NCI-H526 (cell line): ENCODE results near the gene ERICH6.

Source experiments
- DNase-seq, 2 experiments: peaks; one replicate each; lab custom pipeline; 2025; lab: John Stamatoyannopoulos, UW

Gene ERICH6

DNA sequence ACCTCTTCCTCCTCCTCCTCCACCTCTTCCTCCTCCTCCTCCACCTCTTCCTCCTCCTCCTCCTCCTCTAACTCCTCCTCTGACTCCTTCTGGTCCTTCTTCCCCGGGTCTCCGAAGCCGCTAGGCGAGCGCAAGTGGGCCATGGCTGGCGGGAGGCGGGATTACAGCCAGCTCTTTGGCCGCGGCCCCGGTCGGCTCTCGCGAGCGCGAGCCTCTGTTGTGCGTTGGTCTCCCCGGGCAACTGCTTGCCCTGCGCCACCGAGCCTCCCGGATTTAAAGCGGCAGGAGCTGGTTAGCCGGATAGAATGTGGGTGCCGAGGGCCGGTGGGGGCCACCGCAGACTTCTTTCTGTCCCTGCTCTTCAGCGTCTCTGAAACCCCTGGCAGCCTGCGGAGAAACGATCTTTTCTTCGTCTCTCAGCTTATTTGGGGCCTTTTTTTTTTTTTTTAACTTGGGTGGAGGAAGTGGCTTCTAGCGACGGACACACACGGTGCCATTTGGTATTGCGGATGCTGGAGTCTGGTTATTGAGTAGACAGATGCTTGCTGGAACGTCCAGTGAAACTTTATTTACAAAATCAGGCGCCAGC, at the start of gene ERICH6:
TSS of gene ERICH6 (minus strand) at position 165 of the 589 bp plus-strand sequence. CDS start at position 143, 22 bp downstream.
- DNase-seq, result peak; percentile 86 to 98

DNA sequence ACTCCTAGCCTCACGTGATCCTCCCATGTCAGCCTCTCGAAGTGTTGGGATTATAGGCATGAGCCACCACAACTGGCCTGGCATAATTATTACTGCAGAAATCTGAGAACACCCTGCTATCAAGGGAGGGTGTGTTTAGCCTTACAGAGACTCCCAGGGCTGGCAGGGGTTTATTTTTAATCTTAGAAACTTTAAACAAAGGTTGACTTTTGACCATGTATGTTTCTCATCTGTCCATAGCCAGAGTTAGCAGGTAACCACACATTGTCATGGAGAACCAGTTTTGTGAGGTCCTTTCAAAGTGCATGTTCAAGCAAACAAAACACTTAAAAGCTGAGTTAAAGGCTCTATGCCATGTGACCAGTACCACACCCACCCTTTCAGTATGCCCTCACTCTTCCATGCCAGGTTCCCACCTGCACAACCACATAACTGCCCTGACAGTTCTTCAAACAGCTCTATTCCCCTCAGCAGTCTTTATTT, 48.1 kb upstream of the ERICH6 start:
- DNase-seq, result no peak

DNA sequence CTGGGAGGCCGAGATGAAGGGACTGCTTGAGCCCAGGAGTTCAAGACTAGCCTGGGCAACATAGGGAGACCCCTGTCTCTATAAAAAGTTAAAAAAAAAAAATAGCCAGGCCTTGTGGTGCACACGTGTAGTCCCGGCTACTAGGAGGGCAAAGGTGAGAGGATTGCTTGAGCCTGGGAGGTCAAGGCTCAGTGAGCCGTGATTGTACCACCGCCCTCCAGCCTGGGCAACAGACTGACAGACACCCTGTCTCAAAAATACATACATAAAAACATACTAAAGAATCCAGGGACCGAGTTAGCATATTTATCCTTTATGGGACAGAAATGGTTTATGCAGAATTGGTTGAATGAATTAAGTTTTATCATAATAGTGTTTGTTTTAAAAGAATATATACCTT, 45.5 kb upstream of the ERICH6 start:
- DNase-seq, result no peak

DNA sequence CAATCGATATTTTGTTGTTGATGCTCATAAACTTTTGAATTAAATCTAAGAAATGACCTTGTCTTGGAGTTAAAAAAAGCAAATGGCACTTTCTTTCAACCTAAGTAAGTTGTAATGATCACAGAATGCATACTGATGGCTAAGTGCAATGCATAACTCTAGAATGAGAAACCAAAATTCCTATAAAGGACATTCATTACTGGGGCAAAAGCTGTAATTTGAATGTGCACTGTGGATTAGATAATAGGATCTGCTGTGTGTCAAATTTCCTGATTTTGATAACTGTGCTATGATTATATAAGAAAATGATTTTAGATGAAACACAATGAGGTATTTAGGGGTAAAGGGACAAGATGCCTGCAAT, 44.9 kb upstream of the ERICH6 start:
- DNase-seq, result no peak

DNA sequence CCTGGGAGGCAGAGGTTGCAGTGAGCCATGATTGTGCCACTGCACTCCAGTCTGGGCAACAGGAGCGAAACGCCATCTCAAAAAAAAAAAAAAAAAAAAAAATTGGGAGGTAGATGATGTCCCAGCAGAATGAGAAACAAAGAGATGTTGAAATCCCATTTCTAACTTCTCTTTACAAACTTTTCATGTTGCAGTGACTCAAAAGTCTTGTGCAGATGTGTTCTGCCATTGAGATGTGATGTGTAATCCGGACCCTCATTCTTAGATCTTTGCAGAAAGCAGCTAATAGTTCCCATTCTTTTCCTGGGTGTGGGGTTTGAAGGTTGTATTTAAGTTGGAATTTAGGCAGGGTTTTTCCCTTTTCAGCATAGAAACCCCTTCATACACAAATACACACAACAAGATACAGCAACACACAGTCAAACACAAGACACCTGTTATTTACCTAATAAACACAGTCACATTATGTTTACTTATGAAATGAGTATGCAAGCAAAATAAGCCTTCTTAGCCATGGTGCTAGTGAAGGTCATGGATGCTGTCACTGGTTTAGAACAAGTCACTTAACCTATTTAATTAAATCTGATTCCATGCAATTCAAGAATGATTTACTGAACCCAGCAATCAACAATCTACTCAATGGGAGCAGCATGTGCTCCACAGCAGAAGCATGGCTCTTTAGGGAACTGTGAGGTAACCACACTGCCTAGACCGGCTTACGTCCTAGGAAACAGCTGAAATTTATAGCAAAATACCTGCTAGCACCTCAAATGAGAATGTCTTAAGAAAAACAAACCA, 44.4 kb upstream of the ERICH6 start:
- DNase-seq, result no peak

DNA sequence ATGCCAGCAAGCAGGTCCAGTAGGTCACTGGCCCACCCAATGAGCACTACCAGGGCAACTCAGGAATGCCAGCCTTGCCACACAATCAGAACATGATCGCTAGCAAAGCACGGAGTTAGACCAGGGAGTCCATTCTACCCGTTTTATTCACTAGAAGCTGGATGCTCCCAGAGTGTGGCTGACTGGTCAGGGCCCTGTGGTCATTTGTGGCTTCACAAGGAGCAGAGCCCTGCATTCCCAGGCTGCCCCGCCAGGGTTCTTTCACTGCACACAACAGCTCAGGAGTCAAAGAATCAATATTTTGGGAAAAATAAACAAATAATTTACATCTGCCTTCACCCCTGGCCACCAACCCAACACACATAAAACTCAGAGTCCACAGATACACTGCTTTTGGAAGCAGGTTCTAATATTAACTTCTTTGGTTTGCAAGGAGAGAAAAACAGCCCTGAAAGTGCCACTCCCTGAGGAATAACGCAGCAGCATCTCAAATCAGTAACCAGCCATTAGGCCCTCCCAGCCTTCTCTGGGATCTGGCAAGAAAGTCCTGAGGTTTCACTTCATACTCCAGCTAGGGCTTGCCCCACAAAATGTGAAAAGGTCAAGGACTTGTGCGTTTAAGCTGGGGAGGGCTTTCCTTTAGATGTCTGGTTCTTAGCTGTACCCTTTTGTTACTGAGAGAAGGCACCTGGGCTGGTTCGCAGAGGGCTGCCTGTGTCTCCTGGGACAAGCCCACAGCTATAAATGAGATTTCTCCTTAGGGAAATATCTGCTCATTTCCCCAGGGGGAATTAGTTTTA, 43.3 kb upstream of the ERICH6 start:
- peak in 1 of 2 experiments; percentile 20 for DNase-seq

DNA sequence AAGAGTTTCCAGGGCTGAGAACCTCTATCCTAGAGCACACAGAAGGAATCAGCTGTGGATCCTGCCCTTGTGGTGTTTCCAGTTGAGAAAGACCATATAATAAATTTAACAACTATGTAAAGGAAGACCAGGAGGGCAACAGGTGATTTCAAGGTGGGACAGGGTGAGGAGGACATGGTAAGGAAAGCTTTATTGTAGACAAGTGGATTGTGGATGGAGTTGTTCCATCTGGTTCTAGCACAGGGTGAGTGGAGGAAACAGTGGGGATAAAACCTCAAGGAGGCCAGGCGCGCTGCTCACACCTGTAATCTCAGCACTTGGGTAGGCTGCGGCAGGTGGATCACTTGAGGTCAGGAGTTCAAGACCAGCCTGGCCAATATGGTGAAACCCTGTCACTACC, 42.1 kb upstream of the ERICH6 start:
- no peak for DNase-seq

DNA sequence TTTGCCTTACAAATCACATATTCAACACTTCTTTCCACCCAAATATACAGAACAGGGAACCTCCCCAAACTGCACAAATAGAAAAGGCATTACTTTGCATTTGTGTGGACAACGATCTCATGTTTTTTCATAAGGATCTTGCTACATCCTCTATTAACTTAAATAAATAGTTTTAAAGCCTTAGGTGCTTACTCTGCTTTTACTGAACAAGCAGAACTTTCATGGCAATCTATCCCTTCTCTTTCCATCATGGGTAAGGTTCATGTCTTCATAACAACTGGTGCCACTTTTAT, 41.1 kb upstream of the ERICH6 start:
- no peak for DNase-seq

DNA sequence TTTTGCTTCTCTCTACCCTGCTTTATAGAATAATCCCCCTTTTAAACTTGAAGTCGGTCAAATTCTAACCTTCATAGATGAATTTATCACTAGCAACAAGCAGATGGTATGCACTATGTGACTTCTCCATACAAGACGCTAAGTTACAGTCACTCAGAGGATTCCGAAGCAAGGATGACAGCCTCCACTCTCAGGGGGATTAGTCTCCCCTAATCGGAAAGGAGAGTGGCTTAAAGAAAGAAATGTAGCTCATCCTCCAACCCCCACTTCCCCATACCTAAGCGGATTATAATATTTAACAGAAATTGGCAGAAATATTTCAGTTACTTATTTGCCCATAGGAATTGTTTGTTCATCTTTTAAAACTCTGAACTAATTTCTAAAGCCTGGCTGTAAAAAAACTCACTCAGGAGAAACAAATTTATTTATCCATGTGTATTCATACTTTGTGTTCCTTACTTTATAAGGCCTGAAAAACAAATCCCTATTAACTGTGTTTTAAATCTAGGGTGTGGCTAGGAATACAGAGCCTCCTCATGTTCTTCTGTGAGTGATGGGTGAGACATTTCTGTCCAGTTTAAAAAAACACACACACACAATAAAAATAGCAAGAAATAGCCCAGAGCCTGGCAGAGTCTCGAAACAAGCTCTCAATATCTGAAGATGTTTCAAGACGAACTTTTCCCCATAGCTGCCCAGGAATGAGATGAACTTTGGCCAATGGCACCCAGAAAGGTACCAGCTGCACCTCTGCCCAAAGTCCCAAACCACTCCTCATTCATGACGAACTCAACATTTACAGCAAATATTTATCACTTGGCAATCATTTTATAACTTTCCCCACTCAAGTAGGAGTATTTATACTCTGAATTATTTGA, 40.6 kb upstream of the ERICH6 start:
- DNase-seq, result no peak

DNA sequence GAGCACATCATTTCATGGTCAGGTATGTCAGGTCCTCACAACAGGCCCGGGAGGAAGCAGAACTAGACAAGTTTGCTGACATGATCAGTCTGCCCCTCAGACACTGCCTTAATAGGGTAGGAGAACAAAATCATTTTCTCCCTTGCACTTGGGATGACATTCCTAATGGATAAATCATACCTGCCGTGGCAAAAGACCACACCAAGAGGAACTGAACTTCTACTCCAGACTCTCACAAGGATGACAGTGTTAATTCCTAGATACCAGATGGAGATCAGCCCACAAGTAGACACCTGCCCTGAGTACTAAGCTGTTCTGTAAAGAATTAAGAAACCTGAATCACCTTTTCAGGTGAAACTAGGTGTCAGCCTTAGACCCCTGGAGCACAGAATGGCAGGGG, 39.8 kb upstream of the ERICH6 start:
- no peak for DNase-seq

DNA sequence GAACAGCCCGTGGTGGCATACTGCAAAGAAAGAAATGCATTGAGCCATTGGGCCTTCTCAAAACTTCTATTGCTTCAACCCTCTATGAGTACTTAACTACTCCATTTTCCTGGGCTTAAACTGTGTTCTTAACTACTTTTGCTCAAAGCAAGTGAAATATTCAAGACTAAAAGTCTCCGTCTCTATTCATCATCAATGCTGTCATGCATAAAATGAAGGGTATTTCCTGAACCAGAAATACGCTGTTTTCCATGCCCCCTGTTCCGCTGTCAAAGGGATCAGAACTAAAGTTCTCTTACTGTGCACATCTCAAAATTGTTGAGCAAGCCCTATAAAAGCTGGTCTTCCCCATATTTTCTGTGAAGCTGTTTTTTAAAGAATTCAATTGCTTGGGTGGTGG, 39.0 kb upstream of the ERICH6 start:
- no peak for DNase-seq

DNA sequence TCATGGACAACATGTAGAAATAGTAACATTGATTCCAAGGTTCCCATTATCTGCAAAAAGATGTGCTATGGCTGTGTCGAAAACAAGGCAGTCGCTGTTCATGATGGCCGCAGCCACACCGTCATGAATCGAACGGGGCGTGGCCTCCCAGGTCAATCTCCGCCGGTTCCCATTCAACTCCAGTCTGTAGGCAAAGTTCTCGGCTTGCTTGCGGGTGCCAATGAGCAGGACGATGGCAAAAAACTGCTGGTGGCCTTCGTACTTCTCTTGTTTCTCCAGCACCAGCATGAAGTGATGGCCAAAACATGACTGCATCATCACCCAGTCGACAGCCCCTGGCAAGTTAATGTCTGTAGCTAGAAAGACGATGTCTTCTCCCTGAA, 38.4 kb upstream of the ERICH6 start:
- DNase-seq, result no peak

DNA sequence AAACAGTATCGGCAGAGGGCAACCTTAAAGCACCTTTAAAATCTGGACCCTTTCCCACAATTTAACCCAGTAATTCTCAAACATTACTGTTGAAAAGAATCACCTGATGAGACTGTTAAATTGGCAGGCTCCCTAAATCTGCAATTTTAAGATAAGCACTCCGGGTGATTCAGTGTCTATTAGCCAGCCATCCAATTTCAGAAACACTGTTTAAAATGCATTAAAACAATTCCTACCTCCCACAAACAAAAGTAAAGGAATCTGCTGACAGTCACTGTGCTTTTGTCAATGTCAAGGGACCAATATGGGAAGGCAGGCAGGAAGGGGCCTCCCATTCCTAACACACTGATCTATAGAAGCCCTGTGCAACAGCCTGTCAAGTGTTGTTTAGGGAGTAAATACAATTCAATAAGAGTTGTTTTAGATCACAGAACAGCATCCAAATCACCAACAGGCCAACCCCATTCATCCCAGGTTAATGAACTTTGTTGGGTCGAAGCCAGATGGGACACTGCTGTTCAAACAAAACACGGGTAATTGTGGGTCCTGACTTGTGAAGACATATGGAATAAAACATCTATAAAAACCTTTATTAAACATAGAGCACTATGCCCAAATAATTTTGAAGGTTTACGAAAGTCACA, 37.9 kb upstream of the ERICH6 start:
- no peak for DNase-seq

DNA sequence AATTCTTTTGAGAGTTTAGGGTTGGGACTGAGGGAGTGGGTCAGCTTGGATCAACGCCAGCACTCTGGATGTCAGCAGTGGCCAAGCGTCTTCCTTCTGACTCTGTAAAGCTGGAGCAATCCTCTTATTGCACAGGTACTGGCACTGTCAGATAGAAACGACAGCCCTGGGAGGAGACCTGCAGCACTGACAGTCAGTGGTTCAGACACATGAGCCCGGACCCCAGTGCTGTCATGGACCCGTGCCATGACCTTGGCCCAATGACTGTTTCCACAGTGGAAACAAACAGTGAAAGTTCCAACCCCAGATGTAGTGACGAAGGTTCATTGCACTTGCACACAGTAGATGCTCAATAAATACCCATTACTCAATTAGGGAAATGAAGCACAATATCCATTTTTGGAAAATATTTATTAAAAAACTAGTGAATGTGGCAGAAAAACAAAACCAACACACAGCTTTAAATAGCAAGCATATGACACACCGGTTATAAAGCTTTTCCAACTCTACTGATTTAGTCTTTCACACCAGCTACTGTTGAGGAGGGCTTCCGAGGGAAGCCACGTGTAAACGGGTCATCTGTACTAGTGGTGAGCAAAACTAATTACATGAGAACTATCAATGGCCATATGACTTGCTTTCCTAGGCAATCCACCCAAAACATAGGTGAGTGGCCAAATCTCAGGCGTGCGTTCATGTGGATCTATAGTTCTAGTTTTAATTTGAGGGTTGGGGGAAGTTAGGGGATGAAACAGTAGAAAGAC, 37.2 kb upstream of the ERICH6 start:
- no peak for DNase-seq

DNA sequence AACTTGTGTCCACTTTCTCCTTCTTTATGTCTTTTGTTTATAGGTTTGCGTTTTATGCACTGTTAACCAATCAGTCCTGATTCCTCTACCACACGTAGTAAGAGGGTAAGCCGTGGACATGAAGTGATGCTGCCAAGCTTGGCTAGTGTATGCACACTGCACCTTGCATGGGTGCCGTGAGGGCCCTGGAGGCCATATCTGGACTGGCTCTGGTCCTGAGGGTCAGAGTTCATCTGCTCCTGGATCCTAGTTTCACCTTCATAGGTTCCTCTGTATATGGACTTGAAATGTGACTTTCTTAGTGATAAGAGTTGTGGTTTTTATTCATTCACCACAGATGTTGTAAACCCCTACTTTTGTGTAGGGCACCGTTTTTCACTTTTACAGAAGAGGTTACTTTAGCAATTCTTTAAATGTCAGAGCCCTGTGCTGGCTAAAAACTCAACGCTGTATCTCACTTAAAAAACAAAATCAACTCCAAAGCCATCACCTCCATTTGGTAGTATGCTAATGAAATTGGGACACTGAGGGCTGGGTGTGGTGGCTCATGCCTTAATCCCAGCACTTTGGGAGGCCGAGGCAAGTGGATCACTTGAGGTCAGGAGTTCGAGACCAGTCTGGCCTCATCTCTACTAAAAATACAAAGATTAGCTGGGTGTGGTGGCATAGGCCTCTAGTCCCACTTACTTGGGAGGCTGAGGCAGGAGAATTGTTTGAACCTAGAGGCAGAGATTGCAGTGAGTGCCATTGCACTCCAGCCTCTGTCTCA, 36.3 kb upstream of the ERICH6 start:
- no peak for DNase-seq

DNA sequence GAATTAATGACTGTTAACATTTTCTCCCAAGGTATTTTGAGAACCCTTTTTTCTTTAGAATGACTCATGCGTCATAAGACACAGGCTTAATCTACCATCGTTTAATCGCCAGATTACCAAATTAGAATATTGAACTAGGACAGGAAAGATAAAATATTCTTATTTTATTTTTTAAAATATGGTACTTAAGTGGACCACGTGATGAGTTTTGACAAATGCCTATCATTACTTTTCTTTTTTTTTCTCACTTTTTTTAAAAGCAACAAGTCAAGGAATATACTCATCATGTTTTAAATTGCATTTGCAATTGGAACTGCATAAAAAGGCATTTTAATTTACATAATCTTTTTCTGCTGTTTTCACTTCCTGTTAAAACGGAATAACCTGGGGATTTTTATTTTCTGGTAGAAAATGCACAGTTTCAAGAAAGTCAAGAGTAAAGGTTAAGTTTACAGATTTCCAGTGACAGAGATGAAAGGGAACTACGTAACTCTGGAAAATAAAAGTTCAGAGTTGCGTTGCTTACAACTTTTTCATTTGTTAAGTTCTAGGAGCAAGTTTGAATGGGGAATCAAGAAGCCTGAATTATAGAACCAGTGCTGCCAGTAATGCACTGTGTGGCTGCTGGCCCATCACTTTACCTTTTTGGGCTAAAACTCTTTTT, 35.6 kb upstream of the ERICH6 start:
- DNase-seq, result no peak

DNA sequence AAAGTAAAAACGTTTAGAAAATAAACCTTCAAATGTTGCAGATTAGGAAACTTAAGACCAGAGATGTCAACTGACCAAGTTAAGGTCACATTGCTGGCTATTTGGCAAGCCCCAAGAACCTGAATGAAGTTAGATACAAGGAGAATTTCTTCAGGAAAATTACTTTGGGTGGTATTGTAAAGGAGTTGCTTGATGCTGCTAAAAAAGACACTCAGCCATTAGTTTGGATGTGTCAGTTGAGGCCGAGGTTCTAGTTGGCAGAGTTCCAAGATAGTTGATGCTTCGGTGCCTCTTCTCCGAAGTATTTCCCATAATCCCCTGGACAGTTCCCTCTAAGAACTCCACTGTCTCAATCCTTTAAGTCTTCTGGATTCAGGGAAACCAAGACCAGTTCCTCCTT, 35.0 kb upstream of the ERICH6 start:
- peak in 1 of 2 experiments; percentile 18 for DNase-seq

DNA sequence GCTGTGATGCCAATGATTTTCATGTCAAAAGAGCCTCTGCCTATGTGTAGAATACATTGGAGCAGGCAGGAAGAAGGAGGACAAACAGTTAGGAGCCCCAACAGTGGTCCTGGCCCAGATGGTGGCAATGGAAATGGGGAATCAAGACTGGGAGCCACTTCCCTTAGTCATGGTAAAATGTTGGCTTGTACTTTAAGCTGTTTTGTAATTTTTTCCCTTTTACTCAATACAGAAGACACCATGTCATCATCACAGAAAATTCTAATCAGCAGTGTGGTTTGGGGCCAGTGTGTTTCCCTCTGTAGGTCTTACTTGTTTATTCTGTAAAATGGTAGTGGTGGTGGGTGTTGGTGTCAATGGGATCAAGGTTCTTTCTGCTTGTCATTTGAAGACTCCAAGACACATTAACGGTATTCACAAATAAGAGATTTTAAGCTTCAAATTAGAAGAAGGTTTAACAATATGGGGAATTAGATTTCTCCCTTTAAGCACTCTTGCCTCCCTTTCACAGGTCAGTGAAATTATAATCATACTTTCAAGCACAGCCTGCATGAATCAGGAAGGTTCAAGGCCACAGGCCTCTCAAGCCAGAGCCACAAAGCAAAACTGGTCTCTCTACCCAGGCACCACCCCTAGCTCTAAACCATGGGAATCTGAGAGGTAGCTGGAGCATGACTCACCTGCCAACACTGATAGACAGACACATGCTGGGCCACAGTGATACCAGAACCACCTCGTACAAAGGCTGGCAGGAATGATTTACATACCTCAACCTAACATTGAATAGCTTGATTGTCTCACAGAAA, 34.4 kb upstream of the ERICH6 start:
- peak in 1 of 2 experiments; percentile 45 for DNase-seq
